GM19395 (cell line): ENCODE measurements around the gene AFAP1.

Experiments used
- ATAC-seq: cut with Tn5 transposase; IDR thresholded peaks from one replicate; pipeline ENCODE4 v1.9.1; 2021; ENCODE audit warnings: mild to moderate bottlenecking, moderate library complexity; ENCODE audit not compliant: unreplicated experiment

The AFAP1 gene

GRCh38 chr4:7710576-7711306 lies 228.9 kb downstream of the AFAP1 start:
- ATAC-seq: no peak

DNA sequence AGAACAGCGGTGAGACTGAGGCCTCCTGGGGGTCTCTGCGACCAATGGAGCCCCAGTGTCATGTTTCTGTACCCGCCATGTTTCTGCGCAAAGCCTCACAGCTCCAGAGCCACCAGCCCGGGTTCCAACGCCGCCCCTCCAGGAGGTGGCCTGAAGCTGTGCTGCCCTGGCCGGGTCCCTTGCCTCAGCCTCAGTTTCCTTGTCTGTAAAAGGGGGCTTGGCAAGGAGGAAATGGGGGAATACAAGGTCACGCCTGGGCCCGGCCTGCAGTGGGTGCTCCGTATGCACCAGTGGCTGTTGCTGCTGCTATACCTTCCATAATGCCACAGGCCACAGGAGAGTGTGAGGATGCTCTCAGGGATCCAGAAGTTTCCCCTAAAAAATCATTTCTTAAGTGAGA lies 229.5 kb downstream of the AFAP1 start:
- ATAC-seq: no peak

GRCh38 chr4:7709431-7709830 lies 230.2 kb downstream of the AFAP1 start:
- no peak for ATAC-seq

DNA sequence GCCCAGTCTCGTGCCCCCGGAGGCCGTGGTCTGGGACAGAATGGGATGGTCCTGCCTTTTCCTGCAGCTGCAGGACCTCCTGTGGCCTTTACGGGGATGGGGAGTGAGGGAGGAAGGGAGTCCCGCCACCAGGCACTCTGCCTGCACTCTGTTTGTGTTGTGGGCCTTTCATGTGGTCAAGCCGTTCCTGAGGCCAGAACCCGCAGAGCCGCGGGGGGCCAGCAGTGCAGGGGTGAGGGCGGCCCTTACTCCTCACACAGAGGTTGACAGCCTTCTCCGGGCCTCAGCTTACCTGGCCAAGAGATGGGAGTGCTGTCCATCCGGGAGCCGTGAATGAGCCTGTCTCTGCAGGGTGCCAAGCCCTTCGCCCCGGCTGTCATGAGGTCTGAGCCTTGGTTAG lies 230.7 kb downstream of the AFAP1 start:
- ATAC-seq: no peak
